HepG2 (cell line): Measurements from ENCODE around the gene AK6. TPM values are rescaled to one million over a fixed set of nuclear protein-coding genes. Genes with fewer than 3 reads are reported as not detected.
A peak's percentile ranks its signal among the peaks of the same experiment; 100 is the strongest.

ENCODE experiments used
- ATF7-NPFF ChIP-seq: sonication (generic); formaldehyde crosslinking; IDR thresholded peaks from 2 replicates; pipeline ENCODE4 v1.8.1; 2023; ENCODE audit warnings: mild to moderate bottlenecking, low read depth, missing genetic modification reagents, moderate library complexity
- CCDC6 ChIP-seq: sonication (generic); formaldehyde crosslinking; IDR thresholded peaks from 2 replicates; pipeline ENCODE4 v1.8.1; 2022; ENCODE audit warnings: mild to moderate bottlenecking, missing genetic modification reagents, moderate library complexity
- CENPT ChIP-seq: sonication (generic); formaldehyde crosslinking; IDR thresholded peaks from 2 replicates; pipeline ENCODE4 v1.8.0; 2022; ENCODE audit warnings: low read depth, mild to moderate bottlenecking, moderate library complexity, missing genetic modification reagents
- FOXK2 ChIP-seq: fragments of 450-650 bp; IDR thresholded peaks from 2 replicates; pipeline ENCODE4 v1.6.1; 2016
- FOXP1 ChIP-seq, 2 experiments: fragments of 450-650 bp in 1 of 2; IDR thresholded peaks; 2 replicates each; pipeline ENCODE4 v1.6.1; 2017 to 2018; ENCODE audit warnings: antibody characterized with exemption in 1 of 2
- GTF3A ChIP-seq: sonication (generic); formaldehyde crosslinking; conservative IDR thresholded peaks from 2 replicates; pipeline ENCODE4 v1.4.0; 2020; ENCODE audit warnings: mild to moderate bottlenecking, missing genetic modification reagents
- HNF4G ChIP-seq, 2 experiments: sonication (generic) in 1 of 2; formaldehyde crosslinking in 1 of 2; IDR thresholded peaks; 2 replicates each; pipeline versions ENCODE4 v1.4.0 to v1.6.1; 2011 to 2020; ENCODE audit warnings: borderline replicate concordance in 2 of 2, low read depth in 2 of 2, mild to moderate bottlenecking in 2 of 2, low read length in 1 of 2, missing genetic modification reagents in 1 of 2, moderate library complexity in 1 of 2
- ISX ChIP-seq: sonication (generic); formaldehyde crosslinking; conservative IDR thresholded peaks from 2 replicates; pipeline ENCODE4 v1.5.0; 2020; ENCODE audit warnings: missing genetic modification reagents
- JDP2 ChIP-seq: sonication (generic); formaldehyde crosslinking; IDR thresholded peaks from 2 replicates; pipeline ENCODE4 v1.8.1; 2022; ENCODE audit warnings: missing genetic modification reagents, borderline replicate concordance
- SAFB2 ChIP-seq: sonication (generic); formaldehyde crosslinking; IDR thresholded peaks from 2 replicates; pipeline ENCODE4 v1.5.1; 2020; ENCODE audit warnings: missing genetic modification reagents, low read depth, mild to moderate bottlenecking, borderline replicate concordance
- STAG1 ChIP-seq: sonication (generic); formaldehyde crosslinking; IDR thresholded peaks from 2 replicates; pipeline ENCODE4 v1.4.0; 2020; ENCODE audit warnings: missing genetic modification reagents
- TFDP2 ChIP-seq: sonication (generic); formaldehyde crosslinking; IDR thresholded peaks from 2 replicates; pipeline ENCODE4 v1.4.0; 2020; ENCODE audit warnings: missing genetic modification reagents
- ZBTB2 ChIP-seq: sonication (generic); formaldehyde crosslinking; IDR thresholded peaks from 2 replicates; pipeline ENCODE4 v1.8.0; 2022; ENCODE audit warnings: low read depth, missing genetic modification reagents
- ZFP36L1 ChIP-seq: sonication (generic); formaldehyde crosslinking; IDR thresholded peaks from 2 replicates; pipeline ENCODE4 v1.8.0; 2022; ENCODE audit warnings: mild to moderate bottlenecking, missing genetic modification reagents, moderate library complexity
- ZNF251 ChIP-seq: sonication (generic); formaldehyde crosslinking; IDR thresholded peaks from 2 replicates; pipeline ENCODE4 v1.9.0; 2021; ENCODE audit warnings: mild to moderate bottlenecking, missing genetic modification reagents
- ZNF567 ChIP-seq: sonication (generic); formaldehyde crosslinking; IDR thresholded peaks from 2 replicates; pipeline ENCODE4 v1.8.1; 2023; ENCODE audit warnings: mild to moderate bottlenecking, missing genetic modification reagents, borderline replicate concordance
- ZNF629 ChIP-seq: sonication (generic); formaldehyde crosslinking; conservative IDR thresholded peaks from 2 replicates; pipeline ENCODE4 v1.5.0; 2020; ENCODE audit warnings: missing genetic modification reagents
- ZNF678 ChIP-seq: sonication (generic); formaldehyde crosslinking; IDR thresholded peaks from 2 replicates; pipeline ENCODE4 v1.4.0; 2020; ENCODE audit warnings: mild to moderate bottlenecking, missing genetic modification reagents
- ZNF703 ChIP-seq: sonication (generic); formaldehyde crosslinking; IDR thresholded peaks from 2 replicates; pipeline ENCODE4 v1.5.1; 2020; ENCODE audit warnings: missing genetic modification reagents, mild to moderate bottlenecking, moderate library complexity, borderline replicate concordance
- ZNF75D ChIP-seq: sonication (generic); formaldehyde crosslinking; IDR thresholded peaks from 2 replicates; pipeline ENCODE4 v1.8.1; 2023; ENCODE audit warnings: missing genetic modification reagents, mild to moderate bottlenecking, borderline replicate concordance
- ZNF772 ChIP-seq: sonication (generic); formaldehyde crosslinking; IDR thresholded peaks from 2 replicates; pipeline ENCODE4 v1.5.0; 2020; ENCODE audit warnings: mild to moderate bottlenecking, missing genetic modification reagents
- polyA plus RNA-seq, 8 experiments: library from polyadenylated mRNA; depleted of rRNA in 3 of 8; stranded (reverse) in 7 of 8; unstranded in 1 of 8; fragments of >200 nt; fragmentation: Illumina TruSeq in 4 of 8; extraction: Trizol in 4 of 8; gene quantifications; 2 replicates each; pipeline versions ENCODE4 v1.2.1 to v1.2.3, GENCODE V29; 2011 to 2016; ENCODE audit warnings: low read depth in 4 of 8, missing spikeins in 1 of 8, mixed read lengths in 1 of 8; ENCODE audit not compliant: insufficient read depth in 1 of 8
- total RNA-seq, 5 experiments: library from RNA; depleted of rRNA; stranded (reverse); fragments of >200 nt; fragmentation: Illumina TruSeq; extraction: Trizol; gene quantifications; 2 replicates each; pipeline ENCODE4 v1.2.3, GENCODE V29; 2016; ENCODE audit warnings: low read depth in 1 of 5
- TF ChIP-seq, protein P1 (sequence below): sonication (generic); formaldehyde crosslinking; IDR thresholded peaks from 2 replicates; pipeline ENCODE4 v1.8.1; 2023; ENCODE audit warnings: mild to moderate bottlenecking, moderate library complexity, missing genetic modification reagents
- TF ChIP-seq, protein P2 (sequence below): sonication (generic); formaldehyde crosslinking; IDR thresholded peaks from 2 replicates; pipeline ENCODE4 v1.8.1; 2023; ENCODE audit warnings: mild to moderate bottlenecking, missing genetic modification reagents

The AK6 gene
- total and polyA plus RNA-seq, 2 of the 13 experiments (the other 11 are each of a cell fraction or from before 2014, with no cell fraction given), result 31.1 to 77.2 TPM

GRCh38 chr5:69414885-69415583 is 45.7 kb upstream of the AK6 start, which contains the start of gene MARVELD2 (continued):
- TF ChIP-seq ZNF703 (CRISPR knock-in tag), result no peak
- no peak for TF ChIP-seq GTF3A
- TF ChIP-seq SAFB2 (CRISPR knock-in tag), result peak; percentile 26; the same call in 1 of the 2 replicates
- TF ChIP-seq ZNF772 (CRISPR knock-in tag), result no peak; the same call in 1 of the 2 replicates
- no peak for TF ChIP-seq HNF4G (IDR thresholded peaks at IDR 0.05; ENCODE audit: borderline replicate concordance, low read depth, low read length)
- TF ChIP-seq HNF4G (CRISPR knock-in tag; IDR thresholded peaks at IDR 0.05; ENCODE audit: borderline replicate concordance, low read depth), result no peak
- TF ChIP-seq FOXP1 (IDR thresholded peaks at IDR 0.05), result no peak
- TF ChIP-seq FOXP1 (CRISPR knock-in tag; IDR thresholded peaks at IDR 0.05), result no peak
- TF ChIP-seq ZNF629, result peak; percentile 16; the same call in 1 of the 2 replicates
- TF ChIP-seq JDP2 (CRISPR knock-in tag), result no peak; the same call in 1 of the 2 replicates
- no peak for TF ChIP-seq FOXK2
- no peak for TF ChIP-seq CENPT (CRISPR knock-in tag)
- TF ChIP-seq TFDP2 (CRISPR knock-in tag), result peak; percentile 68
- TF ChIP-seq, protein P1, sequence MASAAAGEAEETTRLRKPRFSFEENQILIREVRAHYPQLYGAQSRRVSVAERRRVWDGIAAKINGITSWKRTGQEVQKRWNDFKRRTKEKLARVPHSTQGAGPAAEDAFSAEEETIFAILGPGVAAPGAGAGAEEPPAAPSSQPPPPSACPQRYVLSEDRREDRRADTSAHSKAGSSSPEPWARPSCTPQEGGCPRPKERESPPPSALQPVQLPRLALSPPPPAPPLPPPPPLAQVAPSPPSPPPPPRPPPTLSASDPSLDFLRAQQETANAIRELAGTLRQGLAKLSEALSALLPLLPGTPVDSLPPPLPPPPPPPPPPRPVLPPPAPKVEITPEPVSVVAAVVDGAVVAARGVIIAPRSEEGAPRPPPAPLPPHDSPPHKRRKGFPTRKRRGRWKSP (CRISPR knock-in tag), result no peak; the same call in 1 of the 2 replicates
- TF ChIP-seq STAG1, result peak; percentile 86
- no peak for TF ChIP-seq ZNF75D (CRISPR knock-in tag)
- no peak for TF ChIP-seq ZNF567 (CRISPR knock-in tag)
- TF ChIP-seq ISX (CRISPR knock-in tag), result no peak
- TF ChIP-seq ZNF678 (CRISPR knock-in tag), result no peak
- no peak for TF ChIP-seq ZNF251 (CRISPR knock-in tag)
- TF ChIP-seq, protein P2, sequence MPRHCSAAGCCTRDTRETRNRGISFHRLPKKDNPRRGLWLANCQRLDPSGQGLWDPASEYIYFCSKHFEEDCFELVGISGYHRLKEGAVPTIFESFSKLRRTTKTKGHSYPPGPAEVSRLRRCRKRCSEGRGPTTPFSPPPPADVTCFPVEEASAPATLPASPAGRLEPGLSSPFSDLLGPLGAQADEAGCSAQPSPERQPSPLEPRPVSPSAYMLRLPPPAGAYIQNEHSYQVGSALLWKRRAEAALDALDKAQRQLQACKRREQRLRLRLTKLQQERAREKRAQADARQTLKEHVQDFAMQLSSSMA (CRISPR knock-in tag), result peak; percentile 93
- TF ChIP-seq ATF7-NPFF (CRISPR knock-in tag), result peak; percentile 85
- TF ChIP-seq CCDC6, result no peak; the same call in 1 of the 2 replicates
- no peak; the same call in none of the 2 replicates for TF ChIP-seq ZFP36L1 (CRISPR knock-in tag)
- peak; percentile 92 for TF ChIP-seq ZBTB2 (CRISPR knock-in tag)
